Urinary bladder (tissue), 4 donors: Measurements from ENCODE around the gene SETD6. TPM values are rescaled to one million over a fixed set of nuclear protein-coding genes. Genes with fewer than 3 reads are reported as not detected.

Source experiments
- DNase-seq: peaks from one replicate; pipeline ENCODE4 v3.0.0-alpha.2; 2015; ENCODE audit errors: extremely low spot score
- H3K27ac ChIP-seq: one replicate; pipeline ENCODE4 v1.5.1; 2013; ENCODE audit warnings: low read depth, mild to moderate bottlenecking, moderate library complexity
- H3K36me3 ChIP-seq: one replicate; pipeline ENCODE4 v1.6.1; 2013; ENCODE audit warnings: mild to moderate bottlenecking, moderate library complexity; ENCODE audit not compliant: insufficient read depth
- H3K4me1 ChIP-seq: one replicate; pipeline ENCODE4 v1.6.1; 2013; ENCODE audit warnings: mild to moderate bottlenecking, moderate library complexity; ENCODE audit not compliant: insufficient read depth
- H3K4me3 ChIP-seq: one replicate; pipeline ENCODE4 v1.5.1; 2013; ENCODE audit warnings: low read depth, low read length
- WGBS: extraction: QIAGEN DNeasy Blood & Tissue Kit; methylation state at CpG from one replicate; pipeline ENCODE4 v1.1.7; 2013; 5-methylcytosine and 5-hydroxymethylcytosine counted together
- polyA plus RNA-seq: library from polyadenylated mRNA; stranded (reverse); fragments of 200-250 nt; gene quantifications from one replicate; pipeline ENCODE4 v1.2.3, GENCODE V29; 2013
- total RNA-seq: library from RNA; depleted of rRNA; stranded (reverse); fragments of >200 nt; gene quantifications from one replicate; pipeline ENCODE4 v1.2.3, GENCODE V29; 2014
- donor health status: healthy with polysubstance abuse.
- donor health status: healthy.

Gene SETD6, protein sequence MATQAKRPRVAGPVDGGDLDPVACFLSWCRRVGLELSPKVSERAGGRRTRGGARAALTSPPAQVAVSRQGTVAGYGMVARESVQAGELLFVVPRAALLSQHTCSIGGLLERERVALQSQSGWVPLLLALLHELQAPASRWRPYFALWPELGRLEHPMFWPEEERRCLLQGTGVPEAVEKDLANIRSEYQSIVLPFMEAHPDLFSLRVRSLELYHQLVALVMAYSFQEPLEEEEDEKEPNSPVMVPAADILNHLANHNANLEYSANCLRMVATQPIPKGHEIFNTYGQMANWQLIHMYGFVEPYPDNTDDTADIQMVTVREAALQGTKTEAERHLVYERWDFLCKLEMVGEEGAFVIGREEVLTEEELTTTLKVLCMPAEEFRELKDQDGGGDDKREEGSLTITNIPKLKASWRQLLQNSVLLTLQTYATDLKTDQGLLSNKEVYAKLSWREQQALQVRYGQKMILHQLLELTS
- 15.3 TPM for total RNA-seq
- 15.5 TPM for polyA plus RNA-seq

DNA sequence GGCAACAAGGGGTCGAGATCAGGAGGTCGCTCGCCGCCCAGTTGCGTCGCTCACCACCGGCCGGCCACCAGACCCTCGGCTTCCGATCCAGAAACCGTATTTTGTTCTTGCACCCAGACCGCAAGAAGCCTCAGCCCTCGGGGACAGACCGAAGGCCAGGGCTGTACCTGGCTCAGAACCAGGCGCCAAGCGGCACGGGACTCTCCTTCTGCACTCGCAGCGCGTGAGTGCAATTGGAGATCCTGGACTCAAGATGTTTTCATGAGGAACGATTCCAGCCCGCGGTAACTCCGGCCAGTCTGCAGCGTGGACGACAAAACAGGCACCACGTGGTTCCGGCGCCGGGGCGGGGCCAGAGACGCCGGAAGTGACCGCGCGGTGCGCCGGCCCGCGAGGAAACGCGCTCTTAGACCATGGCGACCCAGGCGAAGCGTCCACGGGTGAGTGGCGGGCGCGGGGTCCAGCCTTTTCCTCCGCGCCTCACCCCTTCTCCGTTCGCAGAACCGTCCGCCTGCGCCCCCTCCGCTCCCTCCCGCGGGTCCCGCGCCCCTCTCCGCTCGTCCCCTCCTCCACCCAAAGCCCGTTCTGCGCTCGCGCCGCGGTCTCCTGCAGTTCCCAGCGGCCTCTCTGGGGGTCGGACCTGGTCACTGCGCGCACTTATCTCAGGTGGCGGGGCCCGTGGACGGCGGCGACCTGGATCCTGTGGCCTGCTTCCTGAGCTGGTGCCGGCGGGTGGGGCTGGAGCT lies at the start of gene SETD6:
SETD6 (plus strand) TSS at position 393 of the 746 bp plus-strand sequence; CDS start at position 414, 21 bp downstream.
- WGBS, result under 1% methylated on average over 80 of the region's 80 CpGs
- DNase-seq, result peak; percentile 69
- Histone ChIP-seq H3K27ac (peak within 1 kb of the TSS; percentile 42), H3K4me1 (no peaks in the 10 kb centered on the region), H3K4me3 (peak within 1 kb of the TSS; percentile 75), H3K36me3 (peaks cover 2% of the 10 kb centered on the region)

DNA sequence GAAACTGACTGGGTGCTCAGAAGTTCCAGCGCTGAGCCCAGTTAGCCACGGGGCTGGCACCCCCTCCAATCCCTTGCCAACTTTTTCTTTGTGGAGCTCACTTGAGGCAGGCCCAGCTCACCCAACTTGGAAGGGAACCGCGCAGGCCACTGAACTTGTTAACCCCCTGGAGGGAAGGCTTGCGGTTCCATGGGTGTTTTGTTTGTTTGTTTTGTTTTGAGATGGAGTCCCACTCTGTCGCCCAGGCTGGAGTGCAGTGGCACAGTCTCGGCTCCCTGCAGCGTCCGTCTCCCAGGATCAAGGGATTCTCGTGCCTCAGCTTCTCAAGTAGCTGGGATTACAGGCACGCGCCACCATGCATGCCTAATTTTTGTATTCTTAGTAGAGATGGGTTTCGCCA lies 49.5 kb upstream of the SETD6 start:
- 83% methylated on average over 13 of the region's 13 CpGs for WGBS
- no peak overlapping the region for H3K27ac ChIP-seq
- no peaks in the 10 kb centered on the region for H3K36me3 ChIP-seq
- no peaks in the 10 kb centered on the region for H3K4me1 ChIP-seq
- H3K4me3 ChIP-seq, result no peak overlapping the region
- no peak for DNase-seq

- Histone ChIP-seq H3K4me3 (no peak overlapping the region), H3K27ac (no peak overlapping the region), H3K4me1 (no peaks in the 10 kb centered on the region), H3K36me3 (no peaks in the 10 kb centered on the region)
- no peak for DNase-seq
- WGBS, result 84% methylated on average over 3 of the region's 3 CpGs
Observed at GRCh38 chr16:58466396-58466795, 48.9 kb upstream of the SETD6 start.

GRCh38 chr16:58467905-58468304 lies 47.4 kb upstream of the SETD6 start:
- Histone ChIP-seq H3K4me3 (no peak overlapping the region), H3K4me1 (no peaks in the 10 kb centered on the region), H3K36me3 (no peaks in the 10 kb centered on the region), H3K27ac (no peak overlapping the region)
- WGBS, result 84% methylated on average over 5 of the region's 5 CpGs
- no peak for DNase-seq

GRCh38 chr16:58471209-58471975 lies 43.9 kb upstream of the SETD6 start:
- Histone ChIP-seq H3K27ac (no peak overlapping the region), H3K4me1 (no peaks in the 10 kb centered on the region), H3K4me3 (no peak overlapping the region), H3K36me3 (no peaks in the 10 kb centered on the region)
- no peak for DNase-seq
- 52% methylated on average over 10 of the region's 10 CpGs for WGBS

- H3K4me3 ChIP-seq, result no peak overlapping the region
- H3K27ac ChIP-seq, result no peak overlapping the region
- H3K4me1 ChIP-seq, result no peaks in the 10 kb centered on the region
- H3K36me3 ChIP-seq, result no peaks in the 10 kb centered on the region
- WGBS, result 84% methylated on average over 9 of the region's 9 CpGs
- no peak for DNase-seq
Observed at GRCh38 chr16:58472266-58472665, 43.1 kb upstream of the SETD6 start.

DNA sequence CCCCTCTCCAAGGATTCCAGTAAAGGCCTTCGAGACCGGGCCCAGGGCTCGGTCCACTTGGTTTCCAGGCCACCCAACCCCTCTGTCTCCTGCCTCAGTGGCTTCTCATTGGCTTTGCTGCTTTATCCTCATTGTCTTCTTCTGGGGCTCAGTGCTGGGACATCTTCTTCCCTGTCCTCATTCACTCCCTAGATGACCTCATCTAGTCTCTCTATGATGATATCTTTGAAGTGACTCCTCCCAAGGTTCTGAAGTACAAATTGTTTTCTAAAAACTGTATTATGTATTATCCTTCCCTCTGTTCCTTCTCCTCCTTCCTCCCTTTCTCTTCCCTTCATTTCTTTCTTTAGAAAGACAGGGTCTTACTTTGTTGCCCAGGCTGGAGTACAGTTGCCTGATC lies 42.5 kb upstream of the SETD6 start:
- no peaks in the 10 kb centered on the region for H3K36me3 ChIP-seq
- 94% methylated on average over 3 of the region's 3 CpGs for WGBS
- no peak overlapping the region for H3K27ac ChIP-seq
- DNase-seq, result no peak
- H3K4me1 ChIP-seq, result no peaks in the 10 kb centered on the region
- no peak overlapping the region for H3K4me3 ChIP-seq

DNA sequence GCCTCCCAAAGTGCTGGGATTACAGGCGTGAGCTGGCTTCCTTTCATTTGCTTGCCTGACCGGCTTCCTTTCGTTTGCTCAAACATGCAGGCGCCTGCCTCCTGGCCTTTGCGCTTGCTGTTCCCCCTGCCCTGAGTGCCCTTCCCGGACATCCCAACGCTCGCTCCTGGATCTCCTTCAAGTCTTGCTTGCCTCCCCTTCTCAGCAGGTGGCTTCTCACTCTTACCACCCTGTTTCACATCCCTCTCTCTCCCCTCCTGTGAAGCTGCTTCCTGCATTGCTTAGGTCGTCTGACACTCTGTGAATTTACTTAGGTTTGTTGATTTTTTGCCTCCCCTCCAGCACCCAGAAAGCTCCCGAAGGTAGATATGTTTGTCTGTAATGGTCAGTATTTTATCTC lies 41.0 kb upstream of the SETD6 start:
- Histone ChIP-seq H3K4me3 (no peak overlapping the region), H3K36me3 (no peaks in the 10 kb centered on the region), H3K27ac (no peak overlapping the region), H3K4me1 (no peaks in the 10 kb centered on the region)
- 66% methylated on average over 10 of the region's 10 CpGs for WGBS
- DNase-seq, result no peak

- Histone ChIP-seq H3K27ac (no peak overlapping the region), H3K4me3 (no peak overlapping the region), H3K4me1 (no peaks in the 10 kb centered on the region), H3K36me3 (no peaks in the 10 kb centered on the region)
- 41% methylated on average over 4 of the region's 4 CpGs for WGBS
- no peak for DNase-seq
Observed at GRCh38 chr16:58475091-58475619, 40.2 kb upstream of the SETD6 start.

DNA sequence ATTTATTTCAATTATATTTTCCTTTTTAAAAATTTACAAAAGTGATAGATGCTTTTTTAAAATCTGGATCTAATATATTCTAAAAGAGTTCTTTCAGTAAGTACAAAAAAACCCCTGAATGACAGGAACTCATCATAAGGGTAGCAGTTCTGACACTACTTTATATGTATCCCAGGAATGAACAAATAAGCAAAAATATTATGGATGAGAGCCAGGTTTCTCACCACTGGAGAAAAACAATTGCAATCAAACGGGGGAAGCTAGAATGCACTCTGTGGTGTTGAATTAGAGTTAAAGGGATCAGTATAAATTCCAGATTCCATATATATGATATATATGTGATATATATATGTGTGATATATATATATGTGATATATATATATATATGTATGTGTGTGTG lies 38.5 kb upstream of the SETD6 start:
- no peak for DNase-seq
- H3K36me3 ChIP-seq, result no peaks in the 10 kb centered on the region
- WGBS, result 54% methylated on average over 1 of the region's 1 CpG
- no peaks in the 10 kb centered on the region for H3K4me1 ChIP-seq
- H3K4me3 ChIP-seq, result no peak overlapping the region
- H3K27ac ChIP-seq, result no peak overlapping the region

- no peak for DNase-seq
- Histone ChIP-seq H3K27ac (no peak overlapping the region), H3K36me3 (no peaks in the 10 kb centered on the region), H3K4me3 (no peak overlapping the region), H3K4me1 (no peaks in the 10 kb centered on the region)
- WGBS, result 89% methylated on average over 2 of the region's 2 CpGs
Observed at GRCh38 chr16:58478427-58478826, 36.9 kb upstream of the SETD6 start.

DNA sequence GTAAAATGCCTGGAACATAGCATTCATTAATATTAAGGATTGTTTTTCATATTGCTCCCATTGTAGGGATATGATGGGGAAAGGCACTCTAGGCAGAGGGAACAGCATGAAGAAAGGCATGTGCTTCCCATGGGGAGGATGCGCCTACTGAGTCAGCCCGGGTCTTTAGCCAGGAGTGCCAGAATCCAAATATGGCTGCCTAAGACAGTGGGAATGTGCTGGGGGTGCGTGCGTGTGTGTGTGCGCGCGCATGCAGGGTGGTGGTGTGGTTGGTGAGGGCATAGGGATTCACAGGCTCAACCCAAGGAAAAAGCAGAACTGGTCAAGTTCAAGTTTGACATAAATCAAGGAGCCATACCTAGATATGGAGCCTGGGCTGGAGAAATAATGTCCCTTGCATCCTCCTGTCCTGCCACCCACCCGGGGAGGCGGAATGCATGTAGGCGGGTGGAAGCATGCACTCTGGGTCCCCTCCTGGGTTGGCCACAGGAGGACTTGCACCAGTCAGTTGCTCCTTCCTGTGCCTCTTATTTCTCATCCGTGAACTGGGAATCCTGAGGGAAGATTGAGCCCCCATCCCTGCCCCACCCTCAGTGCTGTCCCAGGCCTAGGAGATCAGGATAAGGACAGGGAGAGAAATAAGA lies 34.0 kb upstream of the SETD6 start:
- DNase-seq, result no peak
- H3K27ac ChIP-seq, result no peak overlapping the region
- 94% methylated on average over 11 of the region's 11 CpGs for WGBS

DNA sequence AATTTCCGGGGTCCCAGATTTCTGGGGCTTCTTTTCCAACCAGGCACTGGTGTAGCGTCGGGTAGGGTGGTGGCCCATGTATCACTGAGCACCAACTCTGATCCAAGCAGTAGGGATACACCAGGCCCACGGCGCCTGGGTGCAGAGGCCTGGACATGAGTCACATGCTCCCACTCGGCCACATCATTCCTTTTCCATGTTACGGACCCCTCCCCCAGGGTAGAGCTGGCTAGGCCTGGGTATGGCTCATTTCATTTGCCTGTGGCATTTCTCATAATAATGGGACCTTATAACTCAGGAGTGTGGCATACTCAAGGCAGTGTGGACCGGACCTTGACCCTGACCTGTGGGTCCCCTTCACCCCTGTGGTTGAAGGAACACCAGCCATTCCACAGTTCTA lies 33.4 kb upstream of the SETD6 start:
- no peak overlapping the region for H3K4me3 ChIP-seq
- H3K36me3 ChIP-seq, result no peaks in the 10 kb centered on the region
- H3K4me1 ChIP-seq, result no peaks in the 10 kb centered on the region
- no peak overlapping the region for H3K27ac ChIP-seq
- DNase-seq, result no peak
- 75% methylated on average over 8 of the region's 8 CpGs for whole genome bisulfite sequencing

More for the DNA sequence above, 34.0 kb upstream of the SETD6 start:
- H3K36me3 ChIP-seq, result no peaks in the 10 kb centered on the region
- H3K4me1 ChIP-seq, result no peaks in the 10 kb centered on the region
- no peak overlapping the region for H3K4me3 ChIP-seq
